GM18909 (cell line): ENCODE measurements around the gene C11orf52.
A peak's percentile ranks its signal among the peaks of the same experiment; 100 is the strongest.

ENCODE experiments used
- ATAC-seq: cut with Tn5 transposase; IDR thresholded peaks from one replicate; pipeline ENCODE4 v1.9.1; 2021; ENCODE audit warnings: mild to moderate bottlenecking; ENCODE audit not compliant: unreplicated experiment, poor library complexity

The C11orf52 gene

GRCh38 chr11:111935317-111936039 is 16.8 kb downstream of the C11orf52 start:
- no peak for ATAC-seq

- ATAC-seq = no peak
Observed at GRCh38 chr11:111936040-111936540, 17.4 kb downstream of the C11orf52 start.

- ATAC-seq = no peak
Observed at GRCh38 chr11:111937461-111937769, 18.7 kb downstream of the C11orf52 start.

- ATAC-seq = no peak
Observed at GRCh38 chr11:111937844-111938243, 19.1 kb downstream of the C11orf52 start.

- peak; percentile 86 for ATAC-seq
Observed at GRCh38 chr11:111938687-111939160, 20.0 kb downstream of the C11orf52 start.

- no peak for ATAC-seq
Observed at GRCh38 chr11:111939836-111940604, 21.3 kb downstream of the C11orf52 start.

- ATAC-seq = no peak
Observed at GRCh38 chr11:111941963-111942362, 23.2 kb downstream of the C11orf52 start.

GRCh38 chr11:111942829-111943228 is 24.1 kb downstream of the C11orf52 start:
- no peak for ATAC-seq

- ATAC-seq = no peak
Observed at GRCh38 chr11:111944139-111944538, 25.4 kb downstream of the C11orf52 start.

GRCh38 chr11:111944651-111945051 is 25.9 kb downstream of the C11orf52 start:
- no peak for ATAC-seq

- no peak for ATAC-seq
Observed at GRCh38 chr11:111945198-111945597, 26.5 kb downstream of the C11orf52 start.

GRCh38 chr11:111946499-111946898 is 27.8 kb downstream of the C11orf52 start:
- ATAC-seq = no peak

GRCh38 chr11:111947143-111947542 is 28.4 kb downstream of the C11orf52 start:
- no peak for ATAC-seq

GRCh38 chr11:111949519-111950426 is 31.1 kb downstream of the C11orf52 start:
- no peak for ATAC-seq

- ATAC-seq = no peak
Observed at GRCh38 chr11:111951565-111951964, 32.9 kb downstream of the C11orf52 start.

GRCh38 chr11:111954154-111954553 is 35.4 kb downstream of the C11orf52 start:
- no peak for ATAC-seq

- no peak for ATAC-seq
Observed at GRCh38 chr11:111957663-111958444, 39.1 kb downstream of the C11orf52 start.

GRCh38 chr11:111960916-111961315 is 42.2 kb downstream of the C11orf52 start:
- no peak for ATAC-seq

- no peak for ATAC-seq
Observed at GRCh38 chr11:111961389-111962300, 42.9 kb downstream of the C11orf52 start.
